HL-60 (cell line): Measurements from ENCODE around the gene MAP2K3.

Experiments used
- GABPA ChIP-seq: IDR thresholded peaks from 2 replicates; pipeline ENCODE4 v1.6.1; 2012; ENCODE audit warnings: low read depth
- TF ChIP-seq, protein P1 (sequence below): IDR thresholded peaks from one replicate; pipeline ENCODE4 v1.5.1; 2011; ENCODE audit warnings: low read length, control low read depth, inconsistent platforms; ENCODE audit not compliant: insufficient read depth
- TF ChIP-seq, protein P2 (sequence below): IDR thresholded peaks from 2 replicates; pipeline ENCODE4 v1.6.1; 2012; ENCODE audit warnings: low read depth; ENCODE audit not compliant: insufficient replicate concordance

DNA sequence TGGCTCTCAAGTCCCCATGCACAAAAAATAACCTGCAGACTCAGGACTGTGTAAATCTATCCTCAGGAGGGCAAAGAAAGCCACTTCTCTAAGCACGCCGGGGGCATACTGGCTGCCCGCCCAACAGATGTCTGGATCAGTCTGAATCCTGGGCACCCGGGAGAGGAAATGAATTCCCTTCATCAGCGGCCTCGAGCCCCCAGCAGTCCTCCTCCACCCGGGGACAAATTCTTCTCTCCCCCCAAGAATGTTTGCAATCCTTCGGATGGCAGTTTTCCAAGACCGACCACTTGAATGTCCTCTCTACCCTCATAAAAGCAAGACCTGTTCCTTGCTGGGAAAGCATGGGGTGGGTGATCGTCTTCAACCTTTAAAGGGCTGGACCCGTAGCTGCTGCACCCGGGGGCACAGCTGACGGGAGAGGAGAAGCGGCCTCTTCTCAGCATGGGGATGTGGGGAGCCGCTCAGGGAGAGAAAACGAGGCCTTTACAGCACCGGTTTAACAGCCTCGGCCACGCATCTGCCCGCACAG is 9.4 kb upstream of the MAP2K3 start:
- TF ChIP-seq, protein P1, sequence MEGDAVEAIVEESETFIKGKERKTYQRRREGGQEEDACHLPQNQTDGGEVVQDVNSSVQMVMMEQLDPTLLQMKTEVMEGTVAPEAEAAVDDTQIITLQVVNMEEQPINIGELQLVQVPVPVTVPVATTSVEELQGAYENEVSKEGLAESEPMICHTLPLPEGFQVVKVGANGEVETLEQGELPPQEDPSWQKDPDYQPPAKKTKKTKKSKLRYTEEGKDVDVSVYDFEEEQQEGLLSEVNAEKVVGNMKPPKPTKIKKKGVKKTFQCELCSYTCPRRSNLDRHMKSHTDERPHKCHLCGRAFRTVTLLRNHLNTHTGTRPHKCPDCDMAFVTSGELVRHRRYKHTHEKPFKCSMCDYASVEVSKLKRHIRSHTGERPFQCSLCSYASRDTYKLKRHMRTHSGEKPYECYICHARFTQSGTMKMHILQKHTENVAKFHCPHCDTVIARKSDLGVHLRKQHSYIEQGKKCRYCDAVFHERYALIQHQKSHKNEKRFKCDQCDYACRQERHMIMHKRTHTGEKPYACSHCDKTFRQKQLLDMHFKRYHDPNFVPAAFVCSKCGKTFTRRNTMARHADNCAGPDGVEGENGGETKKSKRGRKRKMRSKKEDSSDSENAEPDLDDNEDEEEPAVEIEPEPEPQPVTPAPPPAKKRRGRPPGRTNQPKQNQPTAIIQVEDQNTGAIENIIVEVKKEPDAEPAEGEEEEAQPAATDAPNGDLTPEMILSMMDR, result no peak
- TF ChIP-seq GABPA, result no peak
- TF ChIP-seq, protein P2, sequence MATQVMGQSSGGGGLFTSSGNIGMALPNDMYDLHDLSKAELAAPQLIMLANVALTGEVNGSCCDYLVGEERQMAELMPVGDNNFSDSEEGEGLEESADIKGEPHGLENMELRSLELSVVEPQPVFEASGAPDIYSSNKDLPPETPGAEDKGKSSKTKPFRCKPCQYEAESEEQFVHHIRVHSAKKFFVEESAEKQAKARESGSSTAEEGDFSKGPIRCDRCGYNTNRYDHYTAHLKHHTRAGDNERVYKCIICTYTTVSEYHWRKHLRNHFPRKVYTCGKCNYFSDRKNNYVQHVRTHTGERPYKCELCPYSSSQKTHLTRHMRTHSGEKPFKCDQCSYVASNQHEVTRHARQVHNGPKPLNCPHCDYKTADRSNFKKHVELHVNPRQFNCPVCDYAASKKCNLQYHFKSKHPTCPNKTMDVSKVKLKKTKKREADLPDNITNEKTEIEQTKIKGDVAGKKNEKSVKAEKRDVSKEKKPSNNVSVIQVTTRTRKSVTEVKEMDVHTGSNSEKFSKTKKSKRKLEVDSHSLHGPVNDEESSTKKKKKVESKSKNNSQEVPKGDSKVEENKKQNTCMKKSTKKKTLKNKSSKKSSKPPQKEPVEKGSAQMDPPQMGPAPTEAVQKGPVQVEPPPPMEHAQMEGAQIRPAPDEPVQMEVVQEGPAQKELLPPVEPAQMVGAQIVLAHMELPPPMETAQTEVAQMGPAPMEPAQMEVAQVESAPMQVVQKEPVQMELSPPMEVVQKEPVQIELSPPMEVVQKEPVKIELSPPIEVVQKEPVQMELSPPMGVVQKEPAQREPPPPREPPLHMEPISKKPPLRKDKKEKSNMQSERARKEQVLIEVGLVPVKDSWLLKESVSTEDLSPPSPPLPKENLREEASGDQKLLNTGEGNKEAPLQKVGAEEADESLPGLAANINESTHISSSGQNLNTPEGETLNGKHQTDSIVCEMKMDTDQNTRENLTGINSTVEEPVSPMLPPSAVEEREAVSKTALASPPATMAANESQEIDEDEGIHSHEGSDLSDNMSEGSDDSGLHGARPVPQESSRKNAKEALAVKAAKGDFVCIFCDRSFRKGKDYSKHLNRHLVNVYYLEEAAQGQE, result no peak
